ENCODE data around the gene ARPC2. TPM values are rescaled to one million over a fixed set of nuclear protein-coding genes. Genes with fewer than 3 reads are reported as not detected.
A peak's percentile ranks its signal among the peaks of the same experiment; 100 is the strongest.

ARPC2 gene
- total RNA-seq, 1 donor from 2014 or later = 276 TPM

DNA sequence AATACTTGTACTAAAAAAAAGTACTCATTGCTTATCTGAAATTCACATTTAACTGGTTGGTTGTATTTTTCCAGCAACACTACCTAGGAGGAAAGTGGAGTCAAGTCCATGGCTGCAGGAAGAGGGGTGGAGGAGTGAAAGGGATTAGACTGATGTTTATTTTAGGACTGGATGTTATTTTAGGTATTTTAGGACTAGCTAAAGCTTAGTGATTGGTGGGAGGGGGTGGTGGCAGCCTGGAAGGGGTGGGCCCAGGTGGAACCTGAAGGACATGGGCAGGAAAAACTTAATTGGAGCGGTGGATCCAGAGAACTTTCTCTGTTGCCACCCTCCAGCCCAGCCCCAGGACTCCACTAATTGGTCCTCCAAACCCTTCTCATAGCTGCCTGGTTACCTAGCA lies 79.2 kb downstream of the ARPC2 start:
- H3K9me3 Mint-ChIP-seq = no peaks in the 10 kb centered on the region
- no peak overlapping the region for H3K4me3 Mint-ChIP-seq
- TF ChIP-seq, protein P1, sequence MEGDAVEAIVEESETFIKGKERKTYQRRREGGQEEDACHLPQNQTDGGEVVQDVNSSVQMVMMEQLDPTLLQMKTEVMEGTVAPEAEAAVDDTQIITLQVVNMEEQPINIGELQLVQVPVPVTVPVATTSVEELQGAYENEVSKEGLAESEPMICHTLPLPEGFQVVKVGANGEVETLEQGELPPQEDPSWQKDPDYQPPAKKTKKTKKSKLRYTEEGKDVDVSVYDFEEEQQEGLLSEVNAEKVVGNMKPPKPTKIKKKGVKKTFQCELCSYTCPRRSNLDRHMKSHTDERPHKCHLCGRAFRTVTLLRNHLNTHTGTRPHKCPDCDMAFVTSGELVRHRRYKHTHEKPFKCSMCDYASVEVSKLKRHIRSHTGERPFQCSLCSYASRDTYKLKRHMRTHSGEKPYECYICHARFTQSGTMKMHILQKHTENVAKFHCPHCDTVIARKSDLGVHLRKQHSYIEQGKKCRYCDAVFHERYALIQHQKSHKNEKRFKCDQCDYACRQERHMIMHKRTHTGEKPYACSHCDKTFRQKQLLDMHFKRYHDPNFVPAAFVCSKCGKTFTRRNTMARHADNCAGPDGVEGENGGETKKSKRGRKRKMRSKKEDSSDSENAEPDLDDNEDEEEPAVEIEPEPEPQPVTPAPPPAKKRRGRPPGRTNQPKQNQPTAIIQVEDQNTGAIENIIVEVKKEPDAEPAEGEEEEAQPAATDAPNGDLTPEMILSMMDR (IDR thresholded peaks at IDR 0.05; ENCODE audit: unreplicated experiment) = no peak
- H3K27ac Mint-ChIP-seq = peak overlapping the region; percentile 87
- no peak for DNase-seq (ENCODE audit: low spot score in 2 of 2, unreplicated experiment in 2 of 2)
- no peaks in the 10 kb centered on the region for H3K36me3 Mint-ChIP-seq
- H3K27me3 Mint-ChIP-seq (ENCODE audit: low read depth) = no peaks in the 10 kb centered on the region
- H3K4me1 Mint-ChIP-seq = peaks cover 60% of the 10 kb centered on the region

DNA sequence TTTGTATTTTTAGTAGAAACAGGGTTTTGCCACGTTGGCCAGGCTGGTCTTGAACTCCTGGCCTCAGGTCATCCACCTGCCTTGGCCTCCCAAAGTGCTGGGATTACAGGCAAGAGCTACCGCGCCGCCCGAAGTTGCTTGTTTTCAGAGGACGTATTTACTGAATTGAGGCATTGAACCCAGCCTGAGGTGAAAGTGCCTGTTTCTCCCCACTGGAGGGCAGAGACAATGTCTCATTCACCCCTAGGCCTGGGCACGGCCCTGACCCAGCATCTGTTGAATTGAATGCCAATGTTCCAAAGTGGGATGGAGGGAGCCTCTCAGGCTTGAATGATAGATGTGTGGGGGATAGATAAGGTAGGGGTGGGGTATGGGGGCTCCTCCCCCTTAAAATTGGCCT lies 79.9 kb downstream of the ARPC2 start:
- Mint-ChIP-seq H3K9me3 (no peaks in the 10 kb centered on the region), H3K27ac (peak overlapping the region; percentile 39), H3K4me3 (no peak overlapping the region), H3K36me3 (no peaks in the 10 kb centered on the region), H3K4me1 (peaks cover 55% of the 10 kb centered on the region), H3K27me3 (ENCODE audit: low read depth) (no peaks in the 10 kb centered on the region)
- TF ChIP-seq, protein P1 (IDR thresholded peaks at IDR 0.05; ENCODE audit: unreplicated experiment) = peak; percentile 14
- DNase-seq (ENCODE audit: low spot score in 2 of 2, unreplicated experiment in 2 of 2) = no peak

DNA sequence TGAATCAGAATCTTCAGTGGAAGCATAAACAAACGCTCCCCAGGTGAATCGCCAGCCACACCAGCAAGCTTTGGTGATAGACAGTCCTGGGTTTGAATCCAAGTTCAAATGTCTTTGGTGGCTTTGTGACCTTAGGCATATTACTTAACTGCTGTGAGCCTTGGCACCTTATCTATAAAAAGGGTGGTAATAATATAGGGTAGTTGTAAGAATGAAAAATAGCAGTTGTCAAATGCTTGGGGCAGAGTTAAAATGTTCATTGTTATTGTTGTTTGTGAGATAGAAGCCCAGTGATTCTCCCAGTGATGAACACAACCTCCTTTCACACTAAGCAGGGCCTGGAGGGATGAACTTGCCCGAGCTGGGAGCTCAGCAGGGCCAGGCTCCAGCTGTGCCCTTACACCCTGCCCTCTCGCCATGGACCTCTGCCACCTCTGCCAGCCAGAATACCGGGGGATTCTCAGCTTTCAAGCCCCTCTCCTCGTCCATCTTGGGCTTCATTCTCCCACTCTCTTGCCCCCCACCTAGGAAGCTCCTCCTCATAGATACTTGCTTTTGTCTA lies 81.4 kb downstream of the ARPC2 start:
- Mint-ChIP-seq H3K9me3 (no peaks in the 10 kb centered on the region), H3K4me3 (no peak overlapping the region), H3K27me3 (ENCODE audit: low read depth) (no peaks in the 10 kb centered on the region), H3K36me3 (no peaks in the 10 kb centered on the region), H3K4me1 (peaks cover 44% of the 10 kb centered on the region), H3K27ac (peak overlapping the region; percentile 55)
- TF ChIP-seq, protein P1 (IDR thresholded peaks at IDR 0.05; ENCODE audit: unreplicated experiment) = no peak
- DNase-seq (ENCODE audit: low spot score in 2 of 2, unreplicated experiment in 2 of 2) = no peak

DNA sequence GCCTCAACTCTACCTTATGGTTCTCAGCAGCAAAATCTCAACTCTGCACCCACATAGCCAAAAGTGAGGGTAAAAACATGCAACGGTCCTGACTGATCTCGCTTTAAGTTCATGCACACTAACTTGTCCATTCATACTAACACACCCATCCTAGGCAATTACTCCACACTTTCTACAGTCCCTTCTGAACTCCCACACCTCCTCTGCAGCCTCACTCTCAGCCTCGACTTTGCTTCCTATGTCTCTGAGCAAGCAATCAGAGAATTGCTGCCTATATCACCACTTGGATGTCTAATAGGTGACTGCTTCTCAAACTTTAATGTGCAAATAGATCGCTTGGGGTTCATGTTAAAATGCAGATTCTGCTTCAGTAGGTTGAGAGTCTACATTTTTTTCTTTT lies 83.2 kb downstream of the ARPC2 start:
- TF ChIP-seq, protein P1 (IDR thresholded peaks at IDR 0.05; ENCODE audit: unreplicated experiment) = no peak
- H3K27ac Mint-ChIP-seq = no peak overlapping the region
- H3K36me3 Mint-ChIP-seq = no peaks in the 10 kb centered on the region
- no peak overlapping the region for H3K4me3 Mint-ChIP-seq
- DNase-seq (ENCODE audit: low spot score in 2 of 2, unreplicated experiment in 2 of 2) = no peak
- no peaks in the 10 kb centered on the region for H3K9me3 Mint-ChIP-seq
- H3K4me1 Mint-ChIP-seq = peaks cover 31% of the 10 kb centered on the region
- H3K27me3 Mint-ChIP-seq (ENCODE audit: low read depth) = no peaks in the 10 kb centered on the region

DNA sequence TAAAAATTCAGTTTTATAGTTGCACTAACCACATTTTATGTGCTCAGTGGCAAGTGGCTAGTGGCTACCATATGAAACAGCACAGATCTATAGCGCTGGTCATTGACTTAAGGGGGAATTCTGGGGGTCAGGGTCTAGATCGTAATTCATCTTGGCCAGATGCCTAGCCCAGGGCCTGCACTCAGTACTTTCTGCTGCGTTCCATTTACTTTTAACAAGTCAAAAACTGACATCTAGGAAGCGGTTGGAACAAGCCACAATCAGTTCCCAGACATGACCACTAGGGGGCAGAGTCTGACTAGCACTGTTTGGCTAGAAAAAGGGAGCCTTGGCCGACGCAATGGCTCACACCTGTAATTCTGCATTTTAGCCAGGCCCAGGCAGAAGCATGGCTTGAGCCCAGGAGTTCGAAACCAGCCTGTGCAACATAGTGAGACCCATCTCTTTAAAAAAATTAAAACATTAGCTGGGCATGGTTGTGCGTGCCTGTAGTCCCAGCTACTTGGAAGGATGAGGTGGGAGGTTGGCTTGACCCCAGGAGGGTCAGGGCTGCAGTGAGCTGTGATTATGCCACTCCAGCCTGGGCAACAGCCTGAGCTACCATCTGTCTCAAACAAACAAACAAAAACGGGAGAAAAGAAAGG lies 84.3 kb downstream of the ARPC2 start:
- H3K36me3 Mint-ChIP-seq = no peaks in the 10 kb centered on the region
- no peaks in the 10 kb centered on the region for H3K9me3 Mint-ChIP-seq
- no peak overlapping the region for H3K27ac Mint-ChIP-seq
- peaks cover 24% of the 10 kb centered on the region for H3K4me1 Mint-ChIP-seq
- peak; percentile 63 to 89 for DNase-seq (ENCODE audit: low spot score in 2 of 2, unreplicated experiment in 2 of 2)
- H3K4me3 Mint-ChIP-seq = no peak overlapping the region
- TF ChIP-seq, protein P1 (IDR thresholded peaks at IDR 0.05; ENCODE audit: unreplicated experiment) = peak; percentile 99
- H3K27me3 Mint-ChIP-seq (ENCODE audit: low read depth) = no peaks in the 10 kb centered on the region

Small RNA genes within 50 kb of the gene (microRNA-seq; reads per million reads assigned to microRNA genes)
- gene MIR6513 = 4.4 reads per million, percentile 15 among the genes with 10 or more reads in this experiment

Other genes starting within 250 kb of the ARPC2 start
- gene TNS1, start 214.2 kb upstream of the ARPC2 start, total RNA-seq = 116 to 130 TPM (median 117 TPM) in 3 replicates
- not detected in 3 replicates for gene RUFY4, start 147.9 kb upstream of the ARPC2 start, total RNA-seq
- 0.31 to 0.83 TPM (median 0.32 TPM) in 3 replicates for gene CXCR2, start 91.2 kb upstream of the ARPC2 start, total RNA-seq
- gene CXCR1, start 50.2 kb upstream of the ARPC2 start, total RNA-seq = not detected in 3 replicates
- gene GPBAR1, start 43.8 kb downstream of the ARPC2 start, total RNA-seq = 0.55 to 0.93 TPM (median 0.78 TPM) in 3 replicates
- 66.6 to 67.2 TPM (median 67.1 TPM) in 3 replicates for gene AAMP, start 52.9 kb downstream of the ARPC2 start, total RNA-seq
- 63.2 to 70.4 TPM (median 69.5 TPM) in 3 replicates for gene PNKD, start 53.3 kb downstream of the ARPC2 start, total RNA-seq
- gene TMBIM1, start 75.3 kb downstream of the ARPC2 start, total RNA-seq = 74.9 to 82.6 TPM (median 80.7 TPM) in 3 replicates
- 0.16 TPM in 1 of 3 replicates, not detected in the others for gene CATIP, start 139.7 kb downstream of the ARPC2 start, total RNA-seq
- 0.53 to 0.79 TPM (median 0.76 TPM) in 3 replicates for gene SLC11A1, start 165.1 kb downstream of the ARPC2 start, total RNA-seq
- 134 to 142 TPM (median 136 TPM) in 3 replicates for gene CTDSP1, start 182.7 kb downstream of the ARPC2 start, total RNA-seq
- gene VIL1, start 201.9 kb downstream of the ARPC2 start, total RNA-seq = 0.29 to 0.64 TPM (median 0.54 TPM) in 3 replicates